ENCODE results near the gene AMN1.
A peak's percentile ranks its signal among the peaks of the same experiment; 100 is the strongest.
"Not testable (repeated sequence)": the region's sequence is repeated elsewhere in the genome, so short reads cannot be mapped to it uniquely, and the experiment has no call there.

Gene AMN1

GRCh38 chr12:31733549-31734432, 5.0 kb upstream of the AMN1 start:
- not testable (repeated sequence) for DNase-seq (ENCODE audit: low read depth)

GRCh38 chr12:31732926-31733548, 4.2 kb upstream of the AMN1 start:
- DNase-seq (ENCODE audit: low read depth): peak; percentile 35

DNA sequence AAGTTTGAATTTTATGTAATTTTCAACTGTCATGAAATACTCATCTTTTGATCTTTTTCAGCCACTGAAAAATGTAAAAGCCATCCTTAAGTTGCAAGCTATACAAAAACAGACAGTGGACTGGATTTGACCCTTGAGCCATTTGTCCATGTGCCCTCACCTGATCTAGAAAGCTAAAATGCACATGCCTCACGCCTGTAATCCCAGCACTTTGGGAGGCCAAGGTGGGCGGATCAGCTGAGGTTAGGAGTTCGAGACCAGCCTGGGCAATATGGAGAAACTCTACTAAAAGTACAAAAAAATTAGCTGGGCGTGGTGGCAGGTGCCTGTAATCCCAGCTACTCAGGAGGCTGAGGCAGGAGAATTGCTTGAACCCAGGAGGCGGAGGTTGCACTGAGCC, 2.4 kb upstream of the AMN1 start:
- not testable (repeated sequence) for DNase-seq (ENCODE audit: low read depth)

DNA sequence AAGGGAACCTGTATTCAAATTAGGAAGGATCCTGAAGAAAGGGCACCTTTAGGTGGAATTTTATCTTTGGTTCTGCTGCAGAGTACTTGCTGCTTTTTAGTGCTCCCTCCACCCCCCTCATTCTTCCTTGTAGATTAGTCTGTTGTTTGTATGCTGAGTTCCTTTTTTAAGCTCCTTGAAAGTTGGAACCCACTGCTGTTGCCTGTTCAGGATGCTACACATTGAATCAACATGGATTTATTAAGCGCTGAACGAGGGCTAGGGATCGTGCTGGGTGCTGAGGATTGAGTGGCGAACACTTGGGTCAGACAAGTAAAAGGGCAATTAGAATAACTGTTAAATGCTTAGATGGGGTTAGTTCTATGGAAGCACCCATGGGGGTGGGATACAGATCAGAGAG, 884 bp upstream of the AMN1 start:
- DNase-seq (ENCODE audit: low read depth): no peak

DNA sequence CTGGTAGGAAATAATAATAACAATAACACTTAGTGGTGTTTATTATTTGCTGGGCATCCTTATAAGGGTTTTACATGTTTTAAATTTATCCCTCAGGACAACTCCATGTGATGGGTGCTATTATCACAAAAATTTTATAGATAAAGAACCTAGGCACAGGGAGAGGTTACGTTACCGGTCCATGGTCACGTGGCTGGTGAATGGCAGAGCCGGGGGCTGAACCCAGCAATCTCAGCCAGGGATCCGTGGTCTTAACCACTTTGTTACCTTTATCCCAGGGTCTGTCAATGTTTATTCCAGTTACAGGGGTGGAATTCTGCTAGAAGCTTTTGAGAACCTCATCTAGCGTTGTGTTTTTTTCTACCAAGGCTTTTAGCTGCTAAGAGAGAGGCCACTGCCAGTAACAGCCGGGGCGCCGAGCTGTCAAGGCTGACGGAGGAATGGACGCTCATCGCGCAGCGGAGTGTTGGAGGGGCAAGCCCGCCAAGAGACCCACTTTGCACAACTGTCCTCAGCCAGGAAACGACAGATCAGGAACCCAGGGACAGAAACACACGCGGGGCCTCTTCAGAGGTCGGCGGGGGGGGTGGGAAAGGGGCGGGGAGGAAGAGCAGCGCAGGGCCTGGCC, 418 bp downstream of the AMN1 start:
- no peak for DNase-seq (ENCODE audit: low read depth)

DNA sequence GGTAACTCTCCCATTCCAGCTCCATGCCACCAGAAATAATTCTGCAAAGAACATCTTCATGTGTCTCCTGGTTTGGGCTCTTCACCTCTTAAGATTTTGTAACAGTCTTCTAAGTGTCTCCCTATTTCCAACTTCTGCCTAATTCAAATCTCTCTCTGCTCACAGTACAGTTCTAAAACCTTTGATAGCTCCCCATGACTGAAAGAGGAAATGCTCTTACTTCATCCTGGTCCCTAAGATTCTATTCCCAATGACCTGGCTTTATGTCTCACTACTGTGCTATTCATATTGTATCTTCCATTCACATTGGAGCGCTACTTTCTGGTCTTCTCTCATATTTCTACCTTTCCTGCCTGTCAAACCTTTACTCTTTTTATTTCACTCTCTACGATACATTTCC, 1.6 kb downstream of the AMN1 start:
- DNase-seq (ENCODE audit: low read depth): no peak

GRCh38 chr12:31726575-31726974, 2.2 kb downstream of the AMN1 start:
- DNase-seq (ENCODE audit: low read depth): no peak

DNA sequence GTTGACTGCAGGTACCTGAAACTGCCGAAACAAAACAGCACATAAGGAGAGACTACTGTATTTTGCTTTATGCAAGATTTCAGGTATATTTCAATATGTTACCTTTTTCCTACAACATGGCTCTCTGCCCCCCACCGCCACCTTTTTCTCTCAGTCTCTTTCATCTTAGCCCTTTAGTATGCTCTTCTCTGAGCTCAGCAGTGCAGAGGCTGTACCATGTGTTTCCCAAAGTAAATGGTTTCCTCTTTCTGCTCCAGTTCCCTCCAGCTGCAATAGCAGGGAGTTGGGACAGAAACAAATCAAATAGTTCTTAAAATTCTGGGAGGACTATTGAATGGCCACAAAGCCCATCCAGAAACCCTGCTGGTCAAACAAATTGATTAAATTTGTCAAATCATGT, 4.3 kb downstream of the AMN1 start:
- DNase-seq (ENCODE audit: low read depth): no peak

- DNase-seq (ENCODE audit: low read depth): no peak
These were observed 6.2 kb downstream of the AMN1 start for GRCh38 chr12:31722580-31722979.

DNA sequence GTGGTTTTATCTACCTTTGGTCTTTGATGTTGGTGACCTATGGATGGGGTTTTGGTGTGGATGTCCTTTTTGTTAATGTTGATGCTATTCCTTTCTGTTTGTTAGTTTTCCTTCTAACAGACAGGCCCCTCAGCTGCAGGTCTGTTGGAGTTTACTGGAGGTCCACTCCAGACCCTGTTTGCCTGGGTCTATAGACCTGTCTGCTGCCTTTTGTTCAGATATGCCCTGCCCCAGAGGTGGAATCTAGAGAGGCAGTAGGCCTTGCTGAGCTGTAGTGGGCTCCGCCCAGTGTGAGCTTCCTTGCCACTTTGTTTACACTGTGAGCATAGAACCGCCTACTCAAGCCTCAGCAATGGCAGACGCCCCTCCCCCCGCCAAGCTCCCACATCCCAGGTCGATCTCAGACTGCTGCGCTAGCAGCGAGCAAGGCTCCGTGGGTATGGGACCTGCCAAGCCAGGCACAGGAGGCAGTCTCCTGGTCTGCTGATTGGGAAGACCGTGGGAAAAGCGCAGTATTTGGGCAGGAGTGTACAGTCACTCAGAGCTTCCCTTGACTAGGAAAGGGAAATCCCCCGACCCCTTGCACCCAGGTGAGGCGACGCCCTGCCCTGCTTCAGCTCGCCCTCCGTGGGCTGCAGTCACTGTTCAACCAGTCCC, 10.2 kb downstream of the AMN1 start:
- DNase-seq (ENCODE audit: low read depth): not testable (repeated sequence)

GRCh38 chr12:31716998-31717397, 11.8 kb downstream of the AMN1 start:
- not testable (repeated sequence) for DNase-seq (ENCODE audit: low read depth)

- no peak for DNase-seq (ENCODE audit: low read depth)
These were observed 13.5 kb downstream of the AMN1 start for GRCh38 chr12:31715283-31715825.

DNA sequence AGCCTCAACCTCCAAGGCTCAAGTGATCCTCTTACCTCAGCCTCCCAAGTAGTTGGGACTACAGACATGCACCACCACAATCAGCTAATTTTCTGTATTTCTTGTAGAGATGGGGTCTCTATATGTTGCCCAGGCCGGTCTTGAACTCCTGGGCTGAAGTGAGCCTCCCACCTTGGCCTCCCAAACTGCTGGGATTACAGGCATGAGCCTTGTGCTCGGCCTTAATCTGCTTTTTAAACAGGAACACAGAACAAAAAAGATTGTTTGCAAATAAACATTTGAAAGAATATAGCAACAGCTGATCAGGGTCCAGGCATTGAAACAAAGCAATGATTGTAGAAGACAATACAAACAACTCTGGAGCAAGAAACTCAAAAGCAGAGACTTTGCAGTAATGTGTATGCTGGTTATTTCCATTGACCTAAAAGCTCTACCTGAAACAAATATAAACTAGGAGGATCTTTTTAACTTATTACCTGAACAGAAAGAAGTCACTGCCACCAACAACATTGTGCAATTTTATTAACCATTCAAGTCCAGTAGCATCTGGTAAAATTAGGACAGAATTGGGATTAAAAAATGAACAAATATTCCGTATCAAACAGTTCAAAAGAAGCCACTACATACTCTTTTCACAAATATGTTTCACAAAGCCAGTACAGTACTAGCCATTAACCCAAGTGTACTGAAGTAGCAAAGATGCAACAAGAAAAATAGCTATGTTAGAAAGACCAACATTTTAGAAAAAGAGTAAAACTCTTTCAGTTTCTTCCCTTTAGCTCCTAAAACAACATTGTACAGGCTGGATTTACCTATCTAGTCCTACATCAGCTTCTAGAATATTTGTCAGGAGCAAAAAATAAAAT, 14.2 kb downstream of the AMN1 start:
- no peak for DNase-seq (ENCODE audit: low read depth)

GRCh38 chr12:31712877-31713276, 15.9 kb downstream of the AMN1 start:
- no peak for DNase-seq (ENCODE audit: low read depth)

GRCh38 chr12:31710021-31710818, 18.6 kb downstream of the AMN1 start:
- DNase-seq (ENCODE audit: low read depth): no peak

DNA sequence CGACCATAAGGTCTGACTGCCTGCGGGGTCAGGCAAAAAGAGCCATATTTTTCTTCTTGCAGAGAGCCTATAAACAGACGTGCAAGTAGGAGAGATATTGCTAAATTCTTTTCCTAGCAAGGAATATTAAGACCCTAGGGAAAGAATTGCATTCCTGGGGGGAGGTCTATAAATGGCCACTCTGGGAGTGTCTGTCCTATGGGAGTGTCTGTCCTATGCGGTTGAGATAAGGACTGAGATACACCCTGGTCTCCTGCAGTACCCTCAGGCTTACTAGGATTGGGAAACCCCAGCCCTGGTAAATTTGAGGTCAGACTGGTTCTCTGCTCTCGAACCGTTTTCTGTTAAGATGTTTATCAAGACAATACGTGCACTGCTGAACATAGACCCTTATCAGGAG, 20.7 kb downstream of the AMN1 start:
- DNase-seq (ENCODE audit: low read depth): not testable (repeated sequence)

DNA sequence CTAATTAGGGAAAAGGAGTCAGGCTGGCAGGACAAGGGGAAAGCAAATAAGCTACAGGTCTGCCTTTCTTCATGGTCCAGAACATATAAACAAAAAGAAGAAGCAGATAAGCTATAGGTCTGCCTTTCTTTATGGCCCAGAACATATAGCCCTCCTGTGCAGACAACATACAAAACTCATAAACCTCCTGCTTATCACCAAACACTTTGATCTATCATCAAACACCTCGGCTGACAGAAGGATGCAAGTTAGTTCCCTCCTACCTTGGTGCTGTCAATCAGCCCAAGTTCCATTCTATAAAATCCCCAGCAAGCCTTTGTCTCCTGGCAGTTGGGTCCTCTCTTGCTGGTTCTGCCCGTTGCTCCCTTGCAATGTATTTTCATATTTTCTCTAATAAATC, 23.2 kb downstream of the AMN1 start:
- DNase-seq (ENCODE audit: low read depth): no peak

DNA sequence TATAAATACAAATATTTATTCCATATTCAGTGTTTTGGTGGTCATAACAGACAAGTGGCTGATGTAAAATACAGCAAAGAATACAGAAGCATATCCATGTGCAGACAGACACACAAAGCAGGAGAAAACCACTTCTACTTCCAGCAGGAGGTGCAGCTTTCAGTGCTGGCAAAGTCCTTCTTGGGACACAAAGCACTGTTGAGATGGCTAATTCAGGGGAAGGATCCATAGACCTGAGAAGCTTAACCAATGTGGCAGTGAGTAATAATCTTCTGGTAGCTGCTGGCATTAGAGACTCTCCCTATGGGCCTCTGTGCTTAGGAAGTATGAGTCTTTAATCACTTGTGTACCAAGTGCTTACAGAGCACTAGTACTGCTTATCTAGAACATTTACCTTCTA, 26.8 kb downstream of the AMN1 start:
- DNase-seq (ENCODE audit: low read depth): no peak

DNA sequence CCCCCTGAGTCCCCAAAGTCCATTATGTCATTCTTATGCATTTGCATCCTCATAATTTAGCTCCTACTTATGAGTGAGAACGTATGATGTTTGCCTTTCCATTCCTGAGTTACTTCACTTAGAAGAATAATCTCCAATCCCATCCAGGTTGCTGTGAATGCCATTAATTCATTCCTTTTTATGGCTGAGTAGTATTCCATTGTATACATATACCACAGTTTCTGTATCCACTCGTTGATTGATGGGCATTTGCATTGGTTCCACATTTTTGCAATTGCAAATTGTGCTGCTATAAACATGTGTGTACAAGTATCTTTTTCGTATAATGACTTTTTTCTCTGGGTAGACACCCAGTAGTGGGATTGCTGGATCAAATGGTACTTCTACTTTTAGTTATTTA, 38.9 kb downstream of the AMN1 start:
- DNase-seq (ENCODE audit: low read depth): not testable (repeated sequence)

DNA sequence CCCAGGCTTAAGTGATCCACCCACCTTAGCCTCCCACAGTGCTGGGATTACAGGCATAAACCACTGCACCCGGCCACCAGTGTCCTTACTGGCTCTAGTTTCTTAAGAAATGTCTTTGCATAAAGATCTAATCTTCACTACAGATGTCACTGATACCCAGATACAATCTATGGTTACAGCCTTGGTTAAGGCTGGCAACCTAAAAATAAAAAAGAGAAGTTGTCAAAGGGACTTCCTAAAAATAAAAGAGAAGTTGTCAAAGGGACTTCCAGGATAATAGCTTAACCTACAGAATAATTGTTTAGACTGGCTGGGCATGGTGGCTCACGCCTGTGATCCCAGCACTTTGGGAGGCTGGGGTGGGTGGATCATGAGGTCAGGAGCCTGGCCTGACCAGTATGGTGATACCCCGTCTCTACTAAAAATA, 41.7 kb downstream of the AMN1 start:
- no peak for DNase-seq (ENCODE audit: low read depth)
